ENCODE results near the gene LCA5L. TPM values are rescaled to one million over a fixed set of nuclear protein-coding genes. Genes with fewer than 3 reads are reported as not detected.

LCA5L gene
- total RNA-seq, 8 experiments from 2014 or later, result 1.6 to 9.7 (median 3.3) TPM

DNA sequence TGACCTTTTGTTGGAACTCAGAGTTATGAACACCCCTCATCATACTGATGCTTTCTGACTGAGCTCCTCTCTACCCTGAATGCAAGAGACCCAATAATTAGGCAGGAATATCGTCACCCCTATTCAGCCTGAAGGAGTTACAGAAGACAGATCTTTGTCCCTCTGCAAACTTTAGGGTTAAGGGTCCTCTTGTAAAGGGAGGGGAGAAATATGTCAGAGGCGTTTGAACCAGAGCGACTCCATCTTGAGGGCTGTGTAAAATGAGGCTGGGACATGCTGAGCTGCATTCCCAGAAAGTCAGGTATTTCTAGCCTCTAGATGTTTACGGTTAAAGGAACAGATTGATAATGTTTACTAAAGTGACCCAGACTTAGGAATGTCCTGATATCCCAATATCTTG is 86.2 kb downstream of the LCA5L start:
- H3K4me1 ChIP-seq (replicated peaks in 1 of 2), result no peaks in the 10 kb centered on the region
- 59 to 90% (median 77%) methylated on average over 1 to 3 of the region's 4 CpGs; no CpG with 5 or more reads in 2 of the 10 experiments for WGBS, 10 experiments
- H3K27ac ChIP-seq, result no peak overlapping the region
- in situ Hi-C loops (cut with MboI; ENCODE audit: low pct_unique_long_range_greater_than_20kb in 2 of 9, low sequenced_read_pairs in 9 of 9, unreplicated experiment in 9 of 9), result no loop called here
- ATAC-seq (replicated peaks in 6 of 8), result no peak
- no peak overlapping the region for H3K4me3 ChIP-seq

Other genes with a start within 250 kb of the LCA5L start
- 10 to 100 TPM; 32.5 to 92.8 (median 71.6) TPM for gene BRWD1, start 132.1 kb downstream of the LCA5L start, total RNA-seq
- 100 to 1,000 TPM; 194 to 280 (median 239) TPM for gene HMGN1, start 96.7 kb downstream of the LCA5L start, total RNA-seq
- gene SH3BGR, start 6.2 kb upstream of the LCA5L start, total RNA-seq, result 10 to 100 TPM in 2 of 8 experiments, 1 to 10 TPM in 6; 2.3 to 33.8 (median 7.3) TPM
- gene B3GALT5, start 167.2 kb upstream of the LCA5L start, total RNA-seq, result 1 to 10 TPM in 4 of 8 experiments, under 1 TPM in 4; 0.04 to 3.4 (median 0.99) TPM